PC-9 (cell line): ENCODE measurements around the gene TMEM242.

Experiments used
- EZH2 ChIP-seq: fragments of 200-600 bp; sonication (generic); IDR thresholded peaks from 2 replicates; pipeline ENCODE4 v1.8.0; 2017; ENCODE audit warnings: antibody characterized with exemption, low read depth
- TF ChIP-seq, protein P1 (sequence below): fragments of 200-600 bp; sonication (generic); conservative IDR thresholded peaks from 2 replicates; pipeline ENCODE4 v1.6.1; 2017; ENCODE audit warnings: mixed run types, antibody characterized with exemption, mild to moderate bottlenecking, moderate library complexity

DNA sequence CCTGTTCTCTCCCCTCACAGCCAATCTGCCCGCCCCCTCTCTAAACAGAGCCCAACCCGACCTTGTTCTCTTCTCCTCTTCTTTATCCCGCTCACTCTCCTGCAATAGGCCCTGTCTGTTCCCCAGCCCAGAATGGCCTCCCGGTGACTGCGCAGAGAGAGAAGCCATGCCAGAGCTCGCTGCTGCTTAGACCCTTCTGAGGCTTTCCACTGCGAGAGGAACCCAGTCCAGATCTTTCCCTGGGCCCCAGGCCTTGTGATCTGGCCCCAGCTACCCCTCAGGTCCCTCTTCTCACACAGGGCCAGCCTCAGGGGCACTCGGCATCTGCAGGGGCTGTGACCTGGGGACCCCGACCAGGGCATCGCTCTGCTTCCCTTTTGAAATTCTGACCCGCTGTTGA lies 58.1 kb downstream of the TMEM242 start:
- TF ChIP-seq, protein P1, sequence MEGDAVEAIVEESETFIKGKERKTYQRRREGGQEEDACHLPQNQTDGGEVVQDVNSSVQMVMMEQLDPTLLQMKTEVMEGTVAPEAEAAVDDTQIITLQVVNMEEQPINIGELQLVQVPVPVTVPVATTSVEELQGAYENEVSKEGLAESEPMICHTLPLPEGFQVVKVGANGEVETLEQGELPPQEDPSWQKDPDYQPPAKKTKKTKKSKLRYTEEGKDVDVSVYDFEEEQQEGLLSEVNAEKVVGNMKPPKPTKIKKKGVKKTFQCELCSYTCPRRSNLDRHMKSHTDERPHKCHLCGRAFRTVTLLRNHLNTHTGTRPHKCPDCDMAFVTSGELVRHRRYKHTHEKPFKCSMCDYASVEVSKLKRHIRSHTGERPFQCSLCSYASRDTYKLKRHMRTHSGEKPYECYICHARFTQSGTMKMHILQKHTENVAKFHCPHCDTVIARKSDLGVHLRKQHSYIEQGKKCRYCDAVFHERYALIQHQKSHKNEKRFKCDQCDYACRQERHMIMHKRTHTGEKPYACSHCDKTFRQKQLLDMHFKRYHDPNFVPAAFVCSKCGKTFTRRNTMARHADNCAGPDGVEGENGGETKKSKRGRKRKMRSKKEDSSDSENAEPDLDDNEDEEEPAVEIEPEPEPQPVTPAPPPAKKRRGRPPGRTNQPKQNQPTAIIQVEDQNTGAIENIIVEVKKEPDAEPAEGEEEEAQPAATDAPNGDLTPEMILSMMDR: no peak
- TF ChIP-seq EZH2: no peak
